Endothelial cell of umbilical vein (primary cell): ENCODE measurements around the gene SMTNL1.

Experiments used
- CTCF ChIP-seq, 2 donors: IDR thresholded peaks; 1 replicate in 1 of 2; 2 replicates in 1 of 2; pipeline ENCODE4 v1.5.1; 2011; ENCODE audit warnings: low read length in 2 of 2, mild to moderate bottlenecking in 2 of 2, moderate library complexity in 2 of 2, control low read depth in 1 of 2, inconsistent platforms in 1 of 2, low read depth in 1 of 2; ENCODE audit not compliant: insufficient read depth in 1 of 2; ENCODE audit errors: extremely low read depth in 1 of 2
- EZH2 ChIP-seq: IDR thresholded peaks from 2 replicates; pipeline ENCODE4 v1.6.1; 2012; ENCODE audit warnings: borderline replicate concordance, low read depth, mild to moderate bottlenecking, moderate library complexity, low read length, inconsistent platforms; ENCODE audit not compliant: severe bottlenecking
- FOS ChIP-seq: IDR thresholded peaks from 2 replicates; pipeline ENCODE4 v1.6.1; 2011; ENCODE audit warnings: mild to moderate bottlenecking, low read length, moderate library complexity, borderline replicate concordance; ENCODE audit not compliant: insufficient read depth
- MAX ChIP-seq: IDR thresholded peaks from 2 replicates; pipeline ENCODE4 v1.6.1; 2011; ENCODE audit not compliant: insufficient read depth, insufficient read length
- MYC ChIP-seq: IDR thresholded peaks from one replicate; pipeline ENCODE4 v1.6.1; 2011; ENCODE audit warnings: mild to moderate bottlenecking, low read depth, low read length
- POLR2A ChIP-seq: IDR thresholded peaks from 2 replicates; pipeline ENCODE4 v1.6.1; 2012; ENCODE audit warnings: low read depth, mild to moderate bottlenecking, control low read depth, low read length
- POLR2AphosphoS5 ChIP-seq: IDR thresholded peaks from 2 replicates; pipeline ENCODE4 v1.6.1; 2012; ENCODE audit warnings: low read depth, mild to moderate bottlenecking, control low read depth, low read length, moderate library complexity; ENCODE audit not compliant: insufficient read depth

GRCh38 chr11:57543593-57543992 lies 6.2 kb downstream of the SMTNL1 start:
- TF ChIP-seq MYC (no peak), POLR2A (no peak), POLR2AphosphoS5 (no peak), CTCF (IDR thresholded peaks at IDR 0.05; ENCODE audit: extremely low read depth in 1 of 2, insufficient read depth in 1 of 2, low read depth in 1 of 2, low read length in 2 of 2) (no peak), EZH2 (no peak), FOS (no peak), MAX (no peak)
